GM13976 (cell line): ENCODE results near the gene CUX1.

Experiments used
- DNase-seq: peaks from one replicate; pipeline ENCODE4 v3.0.0; 2012; ENCODE audit warnings: low spot score
- in situ Hi-C: fragments of 300-500 bp; cut with MboI; formaldehyde crosslinking; loops from one replicate; pipeline ENCODE4 v1.12.0; 2022; ENCODE audit warnings: low sequenced_read_pairs, mixed read lengths, inconsistent platforms; ENCODE audit not compliant: unreplicated experiment
- TF ChIP-seq, protein P1 (sequence below): IDR thresholded peaks from 2 replicates; pipeline ENCODE4 v1.5.1; 2012; ENCODE audit warnings: borderline replicate concordance, mild to moderate bottlenecking; ENCODE audit not compliant: insufficient read depth; ENCODE audit errors: extremely low read depth, missing control alignments, control extremely low read depth

CUX1 gene

DNA sequence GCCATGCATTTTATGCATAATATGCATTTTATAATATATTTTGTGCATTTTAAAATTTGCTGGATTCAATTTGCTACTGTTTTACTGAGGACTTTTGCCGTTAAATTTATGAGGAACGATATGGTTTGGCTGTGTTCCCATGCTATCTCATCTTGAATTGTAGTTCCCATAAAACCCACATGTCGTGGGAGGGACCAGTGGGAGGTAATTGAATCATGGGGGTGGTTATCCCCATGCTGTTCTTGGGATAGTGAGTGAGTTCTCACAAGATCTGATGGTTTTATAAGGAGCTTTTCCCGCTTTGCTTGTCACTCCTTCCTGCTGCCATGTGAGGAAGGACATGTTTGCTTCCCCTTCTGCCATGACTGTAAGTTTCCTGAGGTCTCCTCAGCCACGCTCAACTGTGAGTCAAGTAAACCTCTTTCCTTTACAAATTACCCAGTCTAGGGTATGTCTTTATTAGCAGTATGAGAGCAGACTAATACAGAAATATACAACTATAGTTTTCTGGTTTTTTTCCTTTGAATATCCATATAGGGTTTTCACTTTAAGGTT is 267.9 kb downstream of the CUX1 start:
- in situ Hi-C loops, result no loop called here
- DNase-seq, result no peak
- TF ChIP-seq, protein P1, sequence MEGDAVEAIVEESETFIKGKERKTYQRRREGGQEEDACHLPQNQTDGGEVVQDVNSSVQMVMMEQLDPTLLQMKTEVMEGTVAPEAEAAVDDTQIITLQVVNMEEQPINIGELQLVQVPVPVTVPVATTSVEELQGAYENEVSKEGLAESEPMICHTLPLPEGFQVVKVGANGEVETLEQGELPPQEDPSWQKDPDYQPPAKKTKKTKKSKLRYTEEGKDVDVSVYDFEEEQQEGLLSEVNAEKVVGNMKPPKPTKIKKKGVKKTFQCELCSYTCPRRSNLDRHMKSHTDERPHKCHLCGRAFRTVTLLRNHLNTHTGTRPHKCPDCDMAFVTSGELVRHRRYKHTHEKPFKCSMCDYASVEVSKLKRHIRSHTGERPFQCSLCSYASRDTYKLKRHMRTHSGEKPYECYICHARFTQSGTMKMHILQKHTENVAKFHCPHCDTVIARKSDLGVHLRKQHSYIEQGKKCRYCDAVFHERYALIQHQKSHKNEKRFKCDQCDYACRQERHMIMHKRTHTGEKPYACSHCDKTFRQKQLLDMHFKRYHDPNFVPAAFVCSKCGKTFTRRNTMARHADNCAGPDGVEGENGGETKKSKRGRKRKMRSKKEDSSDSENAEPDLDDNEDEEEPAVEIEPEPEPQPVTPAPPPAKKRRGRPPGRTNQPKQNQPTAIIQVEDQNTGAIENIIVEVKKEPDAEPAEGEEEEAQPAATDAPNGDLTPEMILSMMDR, result no peak

DNA sequence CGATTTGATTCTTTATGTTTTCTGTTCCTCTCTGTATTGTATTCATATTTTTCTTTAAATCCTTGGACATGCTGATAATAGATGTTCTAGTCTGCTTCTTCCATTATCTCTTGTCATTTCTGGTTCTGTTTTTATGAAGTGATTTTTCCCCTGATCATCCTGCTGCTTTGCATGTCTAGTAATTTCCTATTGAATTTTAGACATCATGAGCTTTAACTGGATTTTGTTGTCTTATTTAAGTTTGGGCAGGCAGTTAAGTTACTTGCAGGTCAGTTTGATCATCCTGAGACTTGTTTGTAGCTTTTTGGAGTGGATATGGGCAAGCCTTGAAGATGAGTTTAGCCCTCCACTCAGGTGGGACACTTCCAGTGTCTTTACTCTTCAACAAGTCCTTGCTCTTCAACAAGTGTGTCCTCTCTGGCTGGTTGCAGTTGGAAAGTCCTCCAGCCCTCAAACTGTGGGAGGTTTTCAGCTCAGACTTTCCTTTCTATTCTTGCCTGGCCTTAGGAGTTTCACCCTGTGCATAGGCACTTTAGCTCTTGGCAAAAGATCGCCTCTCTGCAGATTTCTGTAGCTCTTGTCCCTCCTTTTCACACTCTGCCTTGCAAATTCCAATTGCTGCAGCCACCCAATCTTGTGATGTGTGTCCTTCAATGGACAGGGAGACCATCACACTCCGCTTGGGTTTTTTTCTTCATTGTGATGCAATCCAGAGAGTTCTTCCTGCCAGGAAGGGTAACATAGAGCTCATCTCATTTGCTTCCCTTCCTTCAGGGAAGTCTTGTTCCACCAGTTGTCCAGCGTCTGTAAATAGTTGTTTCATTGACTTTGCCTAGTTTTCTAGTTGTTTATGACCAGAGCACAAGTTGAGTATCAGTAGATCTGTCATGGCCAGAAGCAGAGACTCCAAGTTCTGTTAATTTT is 272.0 kb downstream of the CUX1 start:
- no peak for DNase-seq
- in situ Hi-C loops, result no loop called here
- TF ChIP-seq, protein P1, result no peak

DNA sequence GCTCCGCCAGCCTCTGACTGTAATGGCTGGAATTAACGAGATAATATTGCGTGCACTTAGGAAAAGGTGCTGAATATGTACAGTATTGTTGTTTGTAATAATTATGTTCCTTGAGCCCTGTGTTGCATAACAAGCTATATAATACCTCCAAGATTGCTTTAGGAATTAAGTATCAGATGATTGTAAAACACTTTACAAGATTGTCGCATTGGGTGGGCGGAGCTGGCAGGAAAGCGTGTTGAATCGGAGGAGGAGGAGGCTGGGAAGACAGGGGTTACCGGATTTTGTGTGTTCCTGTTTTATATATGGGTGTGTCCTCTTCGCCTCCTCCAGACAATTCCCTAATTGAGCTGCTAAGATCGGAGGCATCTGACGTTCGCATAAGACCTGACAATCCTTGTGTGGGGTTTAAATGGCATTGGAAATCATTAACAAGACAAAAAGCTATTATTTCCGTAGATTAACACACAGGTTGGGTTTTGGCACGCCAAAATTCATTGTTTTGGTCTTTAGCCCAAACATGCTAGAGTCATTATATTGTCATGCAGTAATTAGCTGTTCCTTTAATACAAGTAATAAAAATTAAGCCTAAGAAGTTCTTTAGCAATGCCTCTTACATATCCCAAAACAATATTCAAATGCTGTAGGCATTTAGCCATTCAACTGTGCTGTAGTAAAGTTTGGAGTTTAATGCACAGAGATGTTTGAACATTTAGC is 276.3 kb downstream of the CUX1 start:
- in situ Hi-C loops, result no loop called here
- no peak for DNase-seq
- TF ChIP-seq, protein P1, result no peak

DNA sequence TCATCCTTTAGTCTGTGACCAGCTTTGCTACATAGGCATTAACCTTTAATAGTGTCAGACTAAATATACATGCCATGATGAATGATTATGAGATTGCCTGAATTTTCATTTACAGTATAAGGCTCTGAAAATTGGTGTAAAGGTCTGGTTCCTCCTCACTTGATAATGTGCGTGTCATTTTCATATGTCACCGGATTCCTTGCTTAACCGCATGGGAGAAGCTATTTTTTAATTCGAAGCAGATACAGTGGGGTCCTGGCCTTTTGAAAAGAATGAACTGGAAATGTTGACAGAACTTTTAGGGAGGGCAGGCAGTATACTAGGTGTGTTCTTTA is 276.9 kb downstream of the CUX1 start:
- in situ Hi-C loops, result no loop called here
- TF ChIP-seq, protein P1, result no peak
- DNase-seq, result no peak

DNA sequence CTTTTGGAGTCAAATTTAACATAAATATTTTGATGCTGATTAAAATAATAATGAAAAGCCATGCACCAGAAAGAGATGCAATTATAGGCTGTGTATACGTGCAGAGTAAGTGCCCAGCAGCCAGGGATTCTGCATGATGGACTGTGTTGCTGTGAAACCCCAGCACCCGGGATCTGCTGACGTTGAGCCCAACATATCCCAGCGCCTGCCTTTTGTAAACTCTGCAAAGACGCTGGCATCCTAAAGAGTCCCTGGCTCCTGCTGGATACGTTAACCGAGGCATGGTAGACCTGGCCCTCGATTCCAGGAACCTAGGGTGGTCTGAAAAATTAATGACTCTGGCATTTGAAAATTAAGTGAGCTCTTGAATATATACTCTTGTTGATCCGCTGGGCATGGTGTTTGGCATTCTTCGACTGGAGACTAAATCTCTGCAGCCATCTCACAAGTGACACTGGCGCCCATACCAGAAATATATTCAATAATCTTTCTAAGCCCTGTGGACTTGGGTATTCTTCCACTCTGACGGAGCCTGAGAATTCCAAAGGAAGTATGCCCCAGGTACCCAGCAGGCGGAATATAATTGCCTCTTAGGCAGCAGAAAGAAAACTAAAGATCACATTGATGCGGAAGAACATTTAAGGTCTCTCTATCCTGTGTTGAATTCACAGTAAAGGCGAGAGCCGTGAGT is 278.0 kb downstream of the CUX1 start:
- no peak for DNase-seq
- TF ChIP-seq, protein P1, result no peak
- in situ Hi-C loops, result no loop called here

DNA sequence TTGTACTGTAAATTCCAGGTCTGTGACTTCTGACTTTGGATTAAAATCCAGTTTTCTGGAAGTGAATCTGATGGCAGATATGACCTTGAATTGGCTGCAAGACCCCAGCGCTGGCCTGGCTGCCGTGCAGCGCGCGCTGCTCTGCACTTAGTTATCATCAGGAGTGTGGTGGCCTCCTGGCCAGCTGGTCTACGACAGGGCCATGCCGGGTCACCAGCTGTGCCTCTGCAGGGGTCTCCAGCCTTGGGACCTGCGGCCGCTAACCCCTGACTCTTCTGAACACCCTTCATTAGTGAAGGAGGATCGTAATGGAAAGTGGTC is 278.5 kb downstream of the CUX1 start:
- TF ChIP-seq, protein P1, result no peak
- no peak for DNase-seq
- in situ Hi-C loops, result no loop called here
